HG03095 (cell line): ENCODE results near the gene VAPA.

Experiments
- ATAC-seq: cut with Tn5 transposase; IDR thresholded peaks from one replicate; pipeline ENCODE4 v1.9.1; 2021; ENCODE audit warnings: moderate library complexity; ENCODE audit not compliant: unreplicated experiment

VAPA gene

DNA sequence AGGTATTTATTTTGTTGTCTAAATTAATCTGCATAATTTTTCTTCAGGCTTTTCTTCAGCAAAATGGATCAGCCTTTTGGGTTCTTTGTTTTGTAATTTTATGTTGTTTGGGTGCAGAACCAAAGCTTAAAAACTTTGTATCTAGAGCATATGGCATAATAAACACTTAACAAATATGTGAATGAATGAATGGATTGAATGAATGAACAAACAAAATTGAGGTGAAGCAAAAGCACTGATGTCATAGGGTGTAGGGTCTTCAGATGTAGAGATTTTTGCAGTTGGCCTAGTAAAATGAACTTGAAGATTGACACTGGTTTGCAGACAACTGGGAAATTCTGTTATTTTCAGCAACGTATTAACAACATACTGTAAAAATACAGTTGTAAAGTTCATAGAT, 17.3 kb downstream of the VAPA start:
- ATAC-seq: no peak

DNA sequence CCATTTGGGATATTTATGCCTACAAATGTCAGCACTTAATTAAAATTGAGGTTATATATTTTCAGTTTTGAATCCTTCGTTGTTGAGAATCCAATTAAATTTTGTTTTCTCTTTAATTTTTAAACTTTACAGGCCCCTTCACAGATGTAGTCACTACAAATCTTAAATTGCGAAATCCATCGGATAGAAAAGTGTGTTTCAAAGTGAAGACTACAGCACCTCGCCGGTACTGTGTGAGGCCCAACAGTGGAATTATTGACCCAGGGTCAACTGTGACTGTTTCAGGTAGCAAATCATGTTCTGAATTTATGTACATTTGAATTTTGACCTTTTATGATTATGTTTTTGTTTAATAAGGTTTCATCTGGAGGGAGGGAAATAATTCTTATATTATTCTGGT, 17.9 kb downstream of the VAPA start:
- no peak for ATAC-seq

DNA sequence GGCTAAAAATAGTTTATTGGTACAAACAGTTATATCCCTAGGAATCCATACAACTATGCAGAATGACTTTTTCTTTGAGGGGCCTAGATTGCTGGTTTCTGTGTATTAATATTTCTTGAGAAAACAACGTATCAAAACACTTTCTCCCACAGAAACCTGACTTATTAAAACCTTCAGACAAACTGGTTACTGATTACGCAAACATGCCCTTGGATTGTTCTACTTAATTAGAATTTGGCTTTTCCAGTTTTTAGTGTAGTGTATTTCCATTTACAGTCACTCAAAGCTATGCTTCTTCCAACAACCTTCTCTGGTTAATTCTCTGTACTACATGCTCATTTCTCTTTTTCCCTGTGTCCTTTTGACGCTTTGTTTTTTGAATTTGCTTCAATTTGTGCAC, 20.0 kb downstream of the VAPA start:
- ATAC-seq: no peak

DNA sequence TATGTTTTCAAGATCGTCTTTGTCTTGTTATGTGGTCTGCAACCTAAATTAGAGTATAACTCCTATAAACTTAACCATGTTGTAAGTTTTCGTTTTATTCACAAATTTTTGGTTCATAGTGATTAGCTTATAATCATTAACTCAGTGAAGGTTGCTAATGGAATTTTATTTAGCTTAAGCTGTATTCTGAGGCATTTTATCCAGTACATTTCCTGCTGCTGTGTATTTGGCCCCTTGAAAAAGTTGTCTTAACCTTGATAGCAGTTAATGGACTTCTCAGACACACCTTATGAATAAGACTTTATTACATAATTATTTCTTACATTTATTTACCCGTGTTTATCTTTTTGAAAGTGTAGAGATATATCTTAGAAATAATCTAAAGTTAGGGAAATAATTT, 20.5 kb downstream of the VAPA start:
- ATAC-seq: no peak

DNA sequence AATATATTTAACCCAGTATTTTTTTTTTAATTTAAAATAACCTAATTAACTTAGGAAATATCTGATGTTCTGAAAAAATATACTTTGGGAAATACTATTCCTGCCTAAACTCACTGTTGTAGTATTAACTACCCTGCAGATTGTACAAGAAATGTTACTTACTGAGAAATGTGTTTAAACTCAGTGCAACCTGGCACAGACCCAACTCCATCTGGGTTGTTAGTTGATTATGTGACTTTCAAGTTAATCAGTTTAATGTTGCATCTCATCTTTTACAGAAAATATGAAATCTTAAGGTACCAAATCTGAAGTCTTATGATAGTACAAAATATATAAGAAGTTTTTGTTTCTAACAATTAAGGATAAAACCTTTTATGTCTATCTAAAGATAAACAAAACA, 27.3 kb downstream of the VAPA start:
- ATAC-seq: no peak

DNA sequence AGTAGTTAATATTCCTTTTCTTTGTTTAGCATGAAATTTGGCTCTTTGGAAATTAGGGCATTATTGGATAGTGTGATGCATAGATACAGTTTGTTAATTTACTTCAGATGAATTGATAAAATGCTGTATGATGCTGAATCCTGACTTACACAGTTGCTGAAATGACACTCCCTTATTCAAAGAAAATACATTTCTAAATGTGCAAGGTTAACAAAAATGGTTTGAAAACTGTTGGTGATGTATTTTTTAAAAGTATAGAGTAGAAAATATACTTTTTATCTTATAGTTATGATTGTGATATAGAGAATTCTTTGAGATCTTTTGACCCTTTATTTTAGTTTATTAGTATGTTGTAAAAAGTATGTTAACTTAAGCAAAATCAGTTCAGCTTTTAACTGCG, 27.8 kb downstream of the VAPA start:
- no peak for ATAC-seq

DNA sequence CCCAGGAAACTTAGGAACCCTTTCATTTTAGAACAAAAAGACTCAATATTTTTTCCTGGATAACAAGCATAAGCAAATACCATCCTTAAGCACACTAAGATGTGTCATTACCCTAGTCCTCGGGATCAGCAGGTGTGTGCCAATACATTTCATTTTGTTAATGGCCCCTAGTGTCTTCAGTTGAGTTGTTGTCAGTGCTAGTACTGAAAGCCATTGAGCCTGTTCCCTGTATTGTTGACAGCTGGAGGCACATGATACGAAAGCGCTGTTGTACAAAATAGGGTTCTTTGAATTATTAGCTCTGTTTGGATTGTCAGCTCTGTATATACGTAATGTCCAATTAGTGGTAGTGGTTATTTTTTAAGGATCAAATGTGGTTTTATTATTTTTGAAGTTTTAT, 29.5 kb downstream of the VAPA start:
- no peak for ATAC-seq

DNA sequence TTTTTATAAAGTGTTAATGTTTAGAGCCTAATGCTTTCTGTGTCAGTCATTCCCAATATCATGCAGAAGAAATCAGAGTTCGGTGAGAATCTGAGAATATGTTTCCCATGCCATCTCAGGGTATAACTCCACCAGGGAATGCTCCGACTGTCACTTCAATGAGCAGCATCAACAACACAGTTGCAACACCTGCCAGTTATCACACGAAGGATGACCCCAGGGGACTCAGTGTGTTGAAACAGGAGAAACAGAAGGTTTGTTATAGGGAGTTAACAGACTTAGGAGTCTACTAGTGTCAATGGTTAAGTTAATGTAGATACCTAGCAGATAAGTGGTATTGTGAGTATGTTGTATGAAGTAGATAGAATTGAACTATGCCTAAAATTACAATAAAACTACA, 31.0 kb downstream of the VAPA start:
- ATAC-seq: no peak

DNA sequence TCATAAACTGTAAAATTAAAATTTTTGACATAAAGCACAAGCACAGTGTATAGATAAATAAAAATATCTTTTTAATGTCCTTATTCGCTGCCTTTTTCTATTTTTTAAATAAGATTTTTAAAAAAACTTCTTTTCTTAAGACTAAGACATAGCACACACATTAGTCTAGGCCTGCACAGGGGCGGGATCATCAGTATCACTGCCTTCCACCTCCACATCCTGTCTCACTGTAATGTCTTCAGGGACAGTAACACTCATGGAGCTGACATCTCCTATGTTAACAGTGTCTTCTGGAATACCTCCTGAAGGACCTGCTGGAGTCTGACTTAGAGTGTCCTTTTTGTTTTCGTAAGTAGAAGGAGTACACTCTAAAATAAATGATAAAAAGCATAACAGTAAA, 33.0 kb downstream of the VAPA start:
- ATAC-seq: no peak

DNA sequence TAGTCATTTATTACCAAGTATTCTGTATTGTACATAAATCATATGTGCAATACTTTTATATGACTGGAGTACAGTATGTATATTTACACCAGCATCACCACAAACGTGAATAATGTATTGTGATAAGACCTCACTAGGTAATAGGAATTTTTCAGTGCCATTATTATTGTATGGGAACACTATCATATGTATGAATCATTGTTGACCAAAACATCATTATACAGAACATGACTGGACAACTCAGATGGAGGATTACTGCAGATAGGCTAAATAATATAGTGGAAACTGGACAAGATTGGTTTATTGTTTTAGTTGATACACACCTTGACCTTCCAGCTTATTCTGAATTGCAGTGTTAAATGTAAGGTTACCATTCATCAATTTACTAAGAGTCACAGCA, 33.4 kb downstream of the VAPA start:
- no peak for ATAC-seq

DNA sequence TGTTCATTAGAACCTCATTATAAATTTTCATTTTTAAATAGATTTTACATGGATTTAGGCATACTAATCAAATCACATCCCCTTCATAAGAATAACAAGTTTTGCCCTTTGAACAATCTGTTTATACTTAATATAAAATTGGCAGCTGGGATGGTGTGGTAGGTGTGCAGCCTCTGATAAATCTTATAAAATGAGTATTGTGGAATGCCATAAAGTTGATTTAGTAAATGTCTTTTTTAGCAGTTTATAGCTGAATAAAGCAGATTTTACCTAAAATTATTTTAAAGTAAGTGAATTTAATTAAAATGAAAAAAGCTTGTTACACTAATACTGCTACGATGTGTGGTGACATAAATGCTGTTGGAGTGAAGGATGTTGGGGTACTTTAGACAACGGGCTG, 35.5 kb downstream of the VAPA start:
- no peak for ATAC-seq

DNA sequence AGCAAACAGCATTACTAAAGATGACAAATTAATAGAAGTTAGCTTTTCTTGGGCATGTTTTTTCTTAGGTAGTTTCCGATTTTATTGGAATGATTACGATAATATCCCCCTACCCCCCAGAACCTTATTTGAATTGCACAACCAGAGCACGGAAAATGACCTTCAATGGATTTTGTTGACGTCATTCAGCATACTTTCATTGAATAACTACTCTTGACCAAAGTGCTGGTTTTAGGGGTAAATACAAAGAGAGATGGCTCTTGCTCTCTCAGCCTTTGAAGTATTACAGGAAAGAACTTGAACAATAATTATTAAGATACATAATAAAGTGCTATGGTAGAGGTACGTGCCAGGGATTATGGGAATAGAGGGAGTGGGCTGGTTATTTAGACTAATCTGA, 36.0 kb downstream of the VAPA start:
- ATAC-seq: no peak

DNA sequence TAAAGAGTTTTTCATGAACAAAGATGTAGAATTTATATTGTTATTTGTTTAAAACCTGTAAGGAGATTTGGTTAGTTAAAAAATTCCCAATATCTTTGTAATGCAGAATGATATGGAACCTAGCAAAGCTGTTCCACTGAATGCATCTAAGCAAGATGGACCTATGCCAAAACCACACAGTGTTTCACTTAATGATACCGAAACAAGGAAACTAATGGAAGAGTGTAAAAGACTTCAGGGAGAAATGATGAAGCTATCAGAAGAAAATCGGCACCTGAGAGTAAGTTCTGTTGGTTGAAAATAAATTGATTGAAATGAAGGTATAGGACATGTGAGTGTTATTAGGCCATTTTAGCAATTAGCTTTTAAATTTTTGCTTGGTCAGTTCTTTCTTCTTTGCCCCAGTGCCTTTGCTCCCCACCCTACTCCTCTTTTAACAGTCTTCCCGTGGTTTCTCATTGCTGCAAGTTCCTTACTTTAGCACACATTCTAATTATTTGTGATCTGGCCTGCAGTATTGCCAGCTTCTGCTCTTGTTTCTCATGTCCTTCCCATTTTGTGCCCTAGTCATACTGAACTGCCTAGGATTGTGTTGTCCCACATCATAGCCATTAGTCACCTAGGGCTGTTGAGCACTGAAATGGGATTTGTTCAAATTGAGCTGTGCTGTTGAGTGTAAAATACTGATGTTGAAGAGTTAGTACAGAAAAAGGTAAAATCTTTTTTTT, 36.6 kb downstream of the VAPA start:
- no peak for ATAC-seq

DNA sequence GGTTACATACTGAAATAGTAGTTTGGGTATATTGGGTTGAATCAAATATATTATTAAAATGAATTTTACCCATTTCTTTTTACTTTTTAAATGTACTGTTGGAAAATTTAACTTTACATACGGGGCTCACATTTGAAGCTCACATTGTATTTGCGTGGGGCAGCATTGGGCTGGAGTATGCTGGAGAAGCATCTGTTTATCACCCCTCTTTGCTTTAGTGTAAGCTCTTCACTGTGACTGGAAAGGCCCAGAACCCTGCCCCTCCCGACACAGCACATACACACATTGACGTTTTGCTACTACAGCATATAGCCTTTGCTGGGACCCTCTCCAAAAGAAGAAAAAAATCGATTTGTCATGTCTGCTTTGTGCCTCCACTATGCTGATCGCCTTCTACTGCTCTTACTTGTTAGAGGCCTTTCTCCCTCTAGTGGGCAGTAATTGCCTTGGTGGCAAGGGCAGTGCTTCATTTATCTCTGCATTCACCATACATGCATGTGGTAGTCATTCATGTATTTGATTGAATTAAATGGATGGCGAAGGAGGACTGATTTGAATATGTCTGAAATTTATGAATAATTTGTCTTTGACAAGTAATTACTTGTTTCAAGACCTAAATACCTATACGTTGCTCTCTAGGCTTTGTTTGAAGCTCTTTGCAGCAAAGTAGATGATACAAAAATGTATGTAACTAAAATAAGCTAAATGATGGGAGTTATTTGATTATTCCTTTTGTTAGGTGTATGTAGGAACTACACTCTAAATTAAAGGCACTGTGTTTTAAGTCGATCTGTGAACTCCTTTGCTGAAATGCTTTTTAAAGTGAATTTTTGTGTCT, 37.4 kb downstream of the VAPA start:
- ATAC-seq: no peak

DNA sequence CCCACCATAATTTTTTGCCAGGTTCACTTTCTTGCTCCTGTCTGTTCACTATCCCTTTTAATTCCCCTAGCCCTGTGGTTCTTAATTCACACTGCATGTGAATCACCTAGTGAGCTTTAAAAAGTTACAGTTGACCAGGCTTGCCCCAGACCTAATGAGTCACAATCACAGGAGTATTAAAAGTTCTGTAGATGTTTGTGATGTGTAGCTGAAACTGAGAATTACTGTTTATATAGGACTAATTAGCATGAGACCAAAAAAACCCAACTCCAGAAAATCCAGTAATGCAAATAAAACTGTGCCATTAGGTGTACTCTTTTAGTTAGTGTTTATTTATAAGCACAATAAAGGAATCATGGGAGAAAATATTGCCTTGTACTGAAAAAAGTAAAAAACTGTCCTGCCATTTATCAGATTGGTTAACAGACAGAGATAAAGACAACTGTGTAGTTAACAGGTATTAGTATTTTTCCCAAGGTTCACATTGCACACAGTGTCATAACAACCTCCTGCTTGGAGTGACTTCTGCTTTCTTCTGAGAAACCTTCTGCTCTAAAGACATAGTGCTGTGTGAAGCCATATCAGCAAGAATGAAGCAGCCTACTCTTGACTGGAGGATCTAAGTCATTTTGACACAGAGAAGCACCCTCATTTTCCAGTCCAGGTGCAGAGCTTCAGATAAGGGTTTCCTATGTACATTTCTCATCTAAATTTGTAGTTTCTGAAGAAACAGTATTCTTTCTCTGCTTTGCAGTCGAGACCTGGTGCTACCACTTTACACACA, 39.0 kb downstream of the VAPA start:
- no peak for ATAC-seq

DNA sequence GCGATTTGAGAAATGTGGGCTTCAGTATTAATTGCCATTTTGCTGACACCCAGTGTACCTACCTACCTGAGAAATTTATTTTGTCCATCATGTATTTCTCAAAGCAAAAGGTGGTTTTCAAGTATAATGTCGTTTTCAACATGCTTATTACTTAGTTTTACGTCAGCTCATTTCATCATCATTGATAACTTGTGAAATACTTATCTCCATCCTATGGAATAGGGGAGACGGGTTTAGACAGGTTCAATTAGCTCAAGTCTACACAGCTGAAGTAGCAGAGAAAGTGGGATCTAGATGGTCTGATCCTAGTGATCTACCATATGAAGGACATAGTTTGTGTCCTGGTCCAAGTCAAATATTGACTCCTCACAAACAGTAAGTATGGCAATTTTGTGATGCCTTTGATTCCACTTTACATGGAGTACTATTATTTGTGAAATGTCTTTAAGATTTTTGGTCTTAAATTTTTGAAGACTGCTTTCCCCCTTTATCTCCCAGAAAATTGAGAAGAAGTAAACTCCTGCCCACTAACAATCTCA, 45.1 kb downstream of the VAPA start:
- no peak for ATAC-seq

DNA sequence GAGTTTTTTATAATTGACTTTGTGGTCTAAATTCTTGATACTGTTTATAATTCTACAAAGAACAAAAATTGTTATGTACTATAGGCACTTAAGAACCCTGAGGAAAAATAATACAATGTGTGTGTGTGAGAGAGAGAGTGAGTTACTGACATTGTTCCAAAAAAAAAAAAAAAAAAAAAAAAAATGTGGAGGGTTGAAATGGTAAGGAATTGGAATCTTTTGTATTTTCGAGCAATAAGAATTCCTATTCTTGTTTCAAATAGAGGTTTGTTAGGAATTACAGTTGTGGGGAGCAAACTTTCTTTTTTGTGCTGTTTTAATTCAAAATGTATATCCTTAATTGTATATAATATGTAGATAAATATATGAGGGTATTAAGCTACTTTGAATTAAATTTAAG, 45.7 kb downstream of the VAPA start:
- no peak for ATAC-seq

DNA sequence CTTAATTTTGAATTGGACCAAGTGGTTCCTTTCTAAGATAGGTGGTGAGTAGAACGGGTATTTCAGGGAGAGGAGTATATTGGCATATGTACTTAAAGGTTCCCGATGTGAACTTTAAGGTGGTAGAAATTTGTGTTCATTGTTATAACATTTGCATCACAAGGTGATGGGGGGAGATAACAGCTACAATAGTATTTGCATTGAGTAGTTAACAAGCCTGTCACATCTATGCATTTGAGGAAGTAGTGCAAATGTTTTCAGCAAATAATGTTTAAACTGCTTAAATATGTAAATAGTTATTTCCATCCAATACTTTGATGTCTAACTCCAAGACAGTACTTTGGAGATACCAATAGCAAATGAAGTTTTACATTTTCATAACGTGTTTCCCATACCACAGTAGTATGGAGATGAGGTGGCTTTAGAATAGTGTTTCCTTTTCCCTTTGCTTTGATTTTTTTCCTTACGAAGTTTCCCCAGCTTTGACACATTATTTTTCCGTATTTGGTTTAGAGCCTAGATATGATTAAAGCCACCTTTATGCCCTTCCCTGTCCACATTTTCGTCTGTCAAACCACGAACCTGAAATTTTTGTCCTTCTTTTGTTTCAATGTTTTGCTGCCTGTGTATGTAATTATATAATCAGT, 46.6 kb downstream of the VAPA start:
- no peak for ATAC-seq

DNA sequence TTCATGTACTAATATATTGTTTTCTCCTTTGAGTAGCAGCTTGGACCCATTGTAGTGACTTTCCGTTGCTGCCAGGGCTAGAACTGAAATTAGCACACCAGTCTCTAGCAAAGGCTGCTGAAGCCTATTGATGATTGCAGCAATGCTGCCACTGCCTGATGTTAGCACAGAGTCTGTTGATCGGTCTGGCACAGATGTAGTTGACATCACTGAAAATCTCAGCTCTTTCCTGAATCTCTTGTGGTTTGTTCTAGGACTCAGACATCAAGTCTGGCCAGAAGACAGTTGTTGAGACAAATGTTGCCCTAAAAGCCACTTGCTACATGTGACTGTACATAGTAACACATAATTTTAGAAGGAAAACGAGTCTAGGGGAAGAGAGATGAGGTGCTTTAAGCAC, 47.2 kb downstream of the VAPA start:
- no peak for ATAC-seq

DNA sequence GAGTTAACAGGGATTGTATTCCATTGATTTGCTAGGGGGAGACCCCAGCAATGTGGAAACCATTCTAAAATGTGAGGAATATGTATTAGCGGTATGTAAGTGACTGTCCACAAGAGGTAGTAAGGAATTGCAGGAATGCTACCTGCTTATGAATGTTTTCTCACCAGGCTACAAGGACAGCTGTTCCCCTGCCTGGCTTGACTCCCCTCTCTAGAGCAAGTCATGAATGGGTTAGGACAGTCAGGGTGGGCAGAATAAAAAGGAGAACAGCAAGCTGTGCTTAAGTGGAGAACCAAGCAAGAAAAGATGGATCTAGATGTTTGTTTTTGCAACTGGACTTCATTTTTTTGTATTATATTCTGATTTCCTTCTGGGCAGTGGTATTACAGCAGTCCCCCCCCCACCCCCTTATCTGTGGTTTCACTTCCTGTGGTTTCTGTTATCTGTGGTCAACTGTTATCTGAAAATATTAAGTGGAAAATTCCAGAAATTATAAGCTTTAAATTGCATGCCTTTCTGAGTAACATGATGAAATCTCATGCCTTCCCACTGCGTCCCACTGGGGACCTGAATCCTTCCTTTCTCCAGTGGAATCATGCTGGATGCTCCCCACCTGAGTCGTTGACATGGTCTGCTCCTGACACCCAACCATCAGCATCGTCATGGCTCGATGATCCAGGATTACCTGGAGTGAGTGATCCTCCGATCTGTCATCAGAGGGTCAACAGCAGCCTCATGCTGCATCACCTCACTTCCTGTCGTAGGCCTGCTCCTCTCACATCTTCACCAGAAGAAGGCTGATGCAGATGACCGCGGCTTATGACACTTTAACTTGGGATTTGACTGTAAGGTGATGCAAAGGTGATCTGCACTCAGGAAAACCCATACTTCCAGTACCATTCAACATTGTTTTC, 52.2 kb downstream of the VAPA start:
- ATAC-seq: no peak
